Fibroblast of villous mesenchyme (primary cell): Measurements from ENCODE around the gene SURF2. TPM values are rescaled to one million over a fixed set of nuclear protein-coding genes. Genes with fewer than 3 reads are reported as not detected.
"Not testable (repeated sequence)": the region's sequence is repeated elsewhere in the genome, so short reads cannot be mapped to it uniquely, and the experiment has no call there.

Source experiments
- DNase-seq: peaks from one replicate; pipeline ENCODE4 v3.0.0-alpha.2; 2010; ENCODE audit warnings: low read depth
- H3K4me3 ChIP-seq: 2 replicates; pipeline ENCODE4 v1.5.1; 2011; ENCODE audit warnings: low read depth, mild to moderate bottlenecking, low read length
- CTCF ChIP-seq: IDR thresholded peaks from 2 replicates; pipeline ENCODE4 v1.5.1; 2012; ENCODE audit warnings: low read depth, mild to moderate bottlenecking, low read length; ENCODE audit not compliant: insufficient read depth
- total RNA-seq: library from RNA; depleted of rRNA; stranded (reverse); fragments of >200 nt; gene quantifications from 2 replicates; pipeline ENCODE4 v1.2.3, GENCODE V29; 2012

SURF2 gene
- total RNA-seq, 1 donor = 12.1 TPM

- TF ChIP-seq CTCF = no peak
- no peak overlapping the region for H3K4me3 ChIP-seq
- DNase-seq = no peak
Measured at GRCh38 chr9:133322701-133323100, 33.6 kb upstream of the SURF2 start.

GRCh38 chr9:133323211-133323610 lies 33.1 kb upstream of the SURF2 start:
- DNase-seq = no peak
- no peak overlapping the region for H3K4me3 ChIP-seq
- TF ChIP-seq CTCF = no peak

- DNase-seq = no peak
- no peak for TF ChIP-seq CTCF
- H3K4me3 ChIP-seq = no peak overlapping the region
Measured at GRCh38 chr9:133323991-133324703, 32.2 kb upstream of the SURF2 start.

- DNase-seq, H3K4me3 ChIP-seq: not testable (repeated sequence)
Measured at GRCh38 chr9:133327021-133327420, 29.3 kb upstream of the SURF2 start.

GRCh38 chr9:133327834-133328484 lies 28.4 kb upstream of the SURF2 start:
- DNase-seq = no peak
- TF ChIP-seq CTCF = no peak
- H3K4me3 ChIP-seq = no peak overlapping the region

- peak; percentile 55 for TF ChIP-seq CTCF
- not testable (repeated sequence) for DNase-seq, H3K4me3 ChIP-seq
Measured at GRCh38 chr9:133329306-133330156, 26.8 kb upstream of the SURF2 start.

GRCh38 chr9:133331221-133331620 lies 25.1 kb upstream of the SURF2 start:
- DNase-seq = no peak
- TF ChIP-seq CTCF = no peak
- no peak overlapping the region for H3K4me3 ChIP-seq
